ENCODE measurements around the gene MEF2D. TPM values are rescaled to one million over a fixed set of nuclear protein-coding genes. Genes with fewer than 3 reads are reported as not detected.

The MEF2D gene
- total RNA-seq, 1 experiment from 2014 or later, result 22.3 TPM

DNA sequence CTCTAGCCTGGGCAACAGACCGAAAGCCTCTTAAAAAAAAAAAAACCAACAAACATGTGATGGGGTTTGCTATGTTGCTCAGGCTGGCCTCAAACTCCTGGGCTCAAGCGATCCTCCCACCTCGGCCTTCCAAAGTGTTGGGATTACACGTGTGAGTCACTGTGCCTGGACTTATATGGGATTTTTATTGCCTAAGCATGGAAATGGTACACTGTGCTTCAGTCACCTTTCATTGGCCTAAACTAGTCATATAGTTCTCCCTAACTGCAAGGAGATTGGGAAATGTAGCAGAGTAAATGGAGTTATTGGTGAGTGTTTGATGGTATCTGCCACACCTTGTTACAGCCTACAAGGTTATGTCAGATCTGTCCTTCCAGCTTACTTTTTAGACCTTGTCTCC, 17.2 kb upstream of the MEF2D start:
- Histone ChIP-seq H3K4me3 (ENCODE audit: low read length) (no peak overlapping the region), H3K9ac (ENCODE audit: low read length) (no peak overlapping the region), H3K27ac (ENCODE audit: low read length) (no peak overlapping the region), H3K79me2 (ENCODE audit: low read length) (no peaks in the 10 kb centered on the region), H4K20me1 (ENCODE audit: insufficient read depth, low read depth, low read length) (no peaks in the 10 kb centered on the region), H3K36me3 (ENCODE audit: insufficient read depth, low read length) (no peaks in the 10 kb centered on the region), H3K4me1 (ENCODE audit: low read length) (no peaks in the 10 kb centered on the region), H3K4me2 (ENCODE audit: low read depth, low read length, poor library complexity, severe bottlenecking) (no peak overlapping the region), H2AFZ (ENCODE audit: low read length) (no peak overlapping the region), H3K9me2 (replicated peaks; ENCODE audit: insufficient read depth, low read length) (no peaks in the 10 kb centered on the region), H3K9me3 (ENCODE audit: low read length) (no peaks in the 10 kb centered on the region), H3K27me3 (ENCODE audit: low read length) (no peaks in the 10 kb centered on the region)
- no peak for DNase-seq

GRCh38 chr1:156516821-156517220, 16.2 kb upstream of the MEF2D start:
- Histone ChIP-seq H2AFZ (ENCODE audit: low read length) (no peak overlapping the region), H4K20me1 (ENCODE audit: insufficient read depth, low read depth, low read length) (no peaks in the 10 kb centered on the region), H3K27ac (ENCODE audit: low read length) (no peak overlapping the region), H3K9me3 (ENCODE audit: low read length) (no peaks in the 10 kb centered on the region), H3K79me2 (ENCODE audit: low read length) (no peaks in the 10 kb centered on the region), H3K36me3 (ENCODE audit: insufficient read depth, low read length) (no peaks in the 10 kb centered on the region), H3K4me1 (ENCODE audit: low read length) (no peaks in the 10 kb centered on the region), H3K9ac (ENCODE audit: low read length) (no peak overlapping the region), H3K4me3 (ENCODE audit: low read length) (no peak overlapping the region), H3K9me2 (replicated peaks; ENCODE audit: insufficient read depth, low read length) (no peaks in the 10 kb centered on the region), H3K27me3 (ENCODE audit: low read length) (no peaks in the 10 kb centered on the region), H3K4me2 (ENCODE audit: low read depth, low read length, poor library complexity, severe bottlenecking) (no peak overlapping the region)
- DNase-seq, result no peak

DNA sequence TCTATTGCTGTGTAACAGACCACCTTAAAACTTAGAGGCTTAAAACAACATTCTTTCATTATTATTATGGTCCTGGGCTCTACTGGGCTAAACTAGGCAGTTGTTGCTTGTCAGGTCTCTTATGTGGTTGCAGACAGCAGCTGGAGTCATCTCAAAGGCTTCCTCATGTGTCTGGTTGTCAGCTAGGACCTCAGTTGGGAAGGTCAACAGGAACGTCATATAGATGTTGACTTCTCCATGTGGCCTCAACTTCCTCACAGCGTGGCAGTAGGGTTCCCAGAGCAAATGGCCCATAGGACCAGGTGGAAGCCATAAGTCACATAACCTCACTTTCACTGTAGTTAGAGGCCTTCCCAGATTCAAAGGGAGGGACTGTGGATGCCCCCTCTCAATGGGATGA, 15.4 kb upstream of the MEF2D start:
- H4K20me1 ChIP-seq (ENCODE audit: insufficient read depth, low read depth, low read length), result no peaks in the 10 kb centered on the region
- no peak overlapping the region for H2AFZ ChIP-seq (ENCODE audit: low read length)
- H3K9ac ChIP-seq (ENCODE audit: low read length), result no peak overlapping the region
- H3K4me3 ChIP-seq (ENCODE audit: low read length), result no peak overlapping the region
- H3K27me3 ChIP-seq (ENCODE audit: low read length), result no peaks in the 10 kb centered on the region
- H3K36me3 ChIP-seq (ENCODE audit: insufficient read depth, low read length), result no peaks in the 10 kb centered on the region
- DNase-seq, result no peak
- no peaks in the 10 kb centered on the region for H3K4me1 ChIP-seq (ENCODE audit: low read length)
- H3K27ac ChIP-seq (ENCODE audit: low read length), result no peak overlapping the region
- H3K9me2 ChIP-seq (replicated peaks; ENCODE audit: insufficient read depth, low read length), result no peaks in the 10 kb centered on the region
- no peak overlapping the region for H3K4me2 ChIP-seq (ENCODE audit: low read depth, low read length, poor library complexity, severe bottlenecking)
- H3K9me3 ChIP-seq (ENCODE audit: low read length), result no peaks in the 10 kb centered on the region
- no peaks in the 10 kb centered on the region for H3K79me2 ChIP-seq (ENCODE audit: low read length)

DNA sequence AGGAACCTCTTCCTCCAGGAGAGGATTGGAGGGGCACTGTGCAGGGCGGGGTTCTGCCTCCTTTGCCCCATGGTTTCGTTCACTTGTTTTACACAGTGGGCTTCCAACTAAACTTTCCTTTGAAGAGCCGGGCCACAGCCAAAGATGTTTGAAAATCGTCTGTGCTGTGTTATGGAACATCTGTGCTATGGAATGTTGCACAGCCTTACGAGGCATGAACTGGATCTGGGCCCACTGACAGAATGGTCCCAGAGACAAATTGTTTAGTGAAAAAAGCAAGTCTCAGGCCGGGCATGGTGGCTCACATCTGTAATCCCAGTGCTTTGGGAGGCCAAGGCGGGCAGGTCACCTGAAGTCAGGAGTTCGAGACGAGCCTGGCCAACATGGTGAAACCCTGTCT, 12.6 kb upstream of the MEF2D start:
- Histone ChIP-seq H3K4me3 (ENCODE audit: low read length) (no peak overlapping the region), H3K4me2 (ENCODE audit: low read depth, low read length, poor library complexity, severe bottlenecking) (no peak overlapping the region), H3K79me2 (ENCODE audit: low read length) (no peaks in the 10 kb centered on the region), H2AFZ (ENCODE audit: low read length) (no peak overlapping the region), H3K9me3 (ENCODE audit: low read length) (no peaks in the 10 kb centered on the region), H3K9me2 (replicated peaks; ENCODE audit: insufficient read depth, low read length) (no peaks in the 10 kb centered on the region), H4K20me1 (ENCODE audit: insufficient read depth, low read depth, low read length) (no peaks in the 10 kb centered on the region), H3K4me1 (ENCODE audit: low read length) (peaks cover 3% of the 10 kb centered on the region), H3K27me3 (ENCODE audit: low read length) (no peaks in the 10 kb centered on the region), H3K27ac (ENCODE audit: low read length) (no peak overlapping the region), H3K9ac (ENCODE audit: low read length) (no peak overlapping the region), H3K36me3 (ENCODE audit: insufficient read depth, low read length) (no peaks in the 10 kb centered on the region)
- DNase-seq, result no peak

DNA sequence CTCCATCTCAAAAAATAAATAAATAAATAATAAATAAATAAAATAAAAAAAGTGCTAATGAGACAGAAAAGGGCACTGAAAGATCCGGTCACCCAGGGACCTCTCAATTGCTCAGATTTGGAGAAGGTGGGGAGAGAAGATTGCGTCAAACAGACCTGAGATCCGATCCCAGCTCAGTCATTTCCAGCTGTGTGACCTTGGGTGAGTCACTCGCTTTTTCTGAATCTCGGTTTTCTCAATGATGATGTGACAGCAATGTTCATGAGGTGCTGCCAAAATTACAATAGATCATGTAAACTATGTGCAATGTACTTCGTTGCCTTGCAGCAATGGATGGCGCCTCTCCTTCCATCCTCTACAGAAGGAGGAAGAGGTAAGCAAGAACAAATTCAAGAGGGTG, 11.1 kb upstream of the MEF2D start:
- Histone ChIP-seq H2AFZ (ENCODE audit: low read length) (no peak overlapping the region), H3K4me3 (ENCODE audit: low read length) (no peak overlapping the region), H3K9ac (ENCODE audit: low read length) (no peak overlapping the region), H3K27ac (ENCODE audit: low read length) (no peak overlapping the region), H4K20me1 (ENCODE audit: insufficient read depth, low read depth, low read length) (no peaks in the 10 kb centered on the region), H3K9me3 (ENCODE audit: low read length) (no peaks in the 10 kb centered on the region), H3K4me1 (ENCODE audit: low read length) (peaks cover 11% of the 10 kb centered on the region), H3K4me2 (ENCODE audit: low read depth, low read length, poor library complexity, severe bottlenecking) (no peak overlapping the region), H3K9me2 (replicated peaks; ENCODE audit: insufficient read depth, low read length) (no peaks in the 10 kb centered on the region), H3K27me3 (ENCODE audit: low read length) (no peaks in the 10 kb centered on the region), H3K36me3 (ENCODE audit: insufficient read depth, low read length) (no peaks in the 10 kb centered on the region), H3K79me2 (ENCODE audit: low read length) (no peaks in the 10 kb centered on the region)
- DNase-seq, result no peak

DNA sequence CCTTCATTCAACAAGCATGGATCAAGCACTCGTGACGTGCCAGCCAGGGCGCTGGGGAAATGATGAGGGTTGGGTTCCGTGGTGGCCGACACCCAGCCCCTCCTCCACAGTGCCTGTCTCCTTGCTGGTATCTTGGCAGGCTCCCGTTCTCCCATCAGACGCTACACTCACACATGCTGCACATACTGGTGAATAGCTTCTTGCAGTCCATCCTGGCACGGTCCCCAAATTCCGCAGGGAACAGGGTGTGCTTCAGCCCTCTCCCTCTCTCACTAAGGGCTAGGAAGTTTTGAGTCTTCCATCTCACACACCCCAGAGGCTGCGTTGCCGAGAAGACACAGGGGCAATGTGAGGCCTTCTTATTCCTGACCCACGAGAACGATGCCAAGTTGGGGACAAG, 10.1 kb upstream of the MEF2D start:
- H4K20me1 ChIP-seq (ENCODE audit: insufficient read depth, low read depth, low read length), result no peaks in the 10 kb centered on the region
- no peak overlapping the region for H3K27ac ChIP-seq (ENCODE audit: low read length)
- H2AFZ ChIP-seq (ENCODE audit: low read length), result no peak overlapping the region
- H3K27me3 ChIP-seq (ENCODE audit: low read length), result no peaks in the 10 kb centered on the region
- no peaks in the 10 kb centered on the region for H3K9me2 ChIP-seq (replicated peaks; ENCODE audit: insufficient read depth, low read length)
- DNase-seq, result no peak
- no peak overlapping the region for H3K4me2 ChIP-seq (ENCODE audit: low read depth, low read length, poor library complexity, severe bottlenecking)
- H3K4me1 ChIP-seq (ENCODE audit: low read length), result peaks cover 18% of the 10 kb centered on the region
- no peak overlapping the region for H3K4me3 ChIP-seq (ENCODE audit: low read length)
- no peak overlapping the region for H3K9ac ChIP-seq (ENCODE audit: low read length)
- H3K79me2 ChIP-seq (ENCODE audit: low read length), result no peaks in the 10 kb centered on the region
- no peaks in the 10 kb centered on the region for H3K36me3 ChIP-seq (ENCODE audit: insufficient read depth, low read length)
- no peaks in the 10 kb centered on the region for H3K9me3 ChIP-seq (ENCODE audit: low read length)

GRCh38 chr1:156509424-156510034, 9.0 kb upstream of the MEF2D start:
- DNase-seq, result no peak

DNA sequence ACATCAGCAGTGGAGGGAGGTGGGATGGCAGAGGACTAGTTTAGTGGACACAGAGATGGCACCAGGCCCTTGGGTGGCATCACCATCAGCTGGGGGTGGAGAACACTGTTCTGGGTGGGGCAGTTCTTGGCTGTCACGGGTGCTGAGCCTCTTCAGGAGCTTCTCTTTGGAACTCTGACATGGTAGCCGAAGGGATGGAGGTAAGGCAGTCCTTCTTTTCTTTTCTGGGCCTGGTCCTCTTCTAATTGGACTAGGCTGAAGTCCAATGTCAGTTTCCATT, 8.3 kb upstream of the MEF2D start:
- Histone ChIP-seq H3K4me3 (ENCODE audit: low read length) (no peak overlapping the region), H3K4me1 (ENCODE audit: low read length) (peaks cover 32% of the 10 kb centered on the region), H3K9ac (ENCODE audit: low read length) (no peak overlapping the region), H3K27me3 (ENCODE audit: low read length) (no peaks in the 10 kb centered on the region), H2AFZ (ENCODE audit: low read length) (no peak overlapping the region), H3K9me2 (replicated peaks; ENCODE audit: insufficient read depth, low read length) (no peaks in the 10 kb centered on the region), H4K20me1 (ENCODE audit: insufficient read depth, low read depth, low read length) (no peaks in the 10 kb centered on the region), H3K36me3 (ENCODE audit: insufficient read depth, low read length) (no peaks in the 10 kb centered on the region), H3K79me2 (ENCODE audit: low read length) (no peaks in the 10 kb centered on the region), H3K4me2 (ENCODE audit: low read depth, low read length, poor library complexity, severe bottlenecking) (no peak overlapping the region), H3K9me3 (ENCODE audit: low read length) (no peaks in the 10 kb centered on the region), H3K27ac (ENCODE audit: low read length) (no peak overlapping the region)
- DNase-seq, result no peak

More at GRCh38 chr1:156509424-156510034, 9.0 kb upstream of the MEF2D start:
- no peak overlapping the region for H3K4me2 ChIP-seq (ENCODE audit: low read depth, low read length, poor library complexity, severe bottlenecking)
- H3K9me3 ChIP-seq (ENCODE audit: low read length), result no peaks in the 10 kb centered on the region
- no peaks in the 10 kb centered on the region for H3K79me2 ChIP-seq (ENCODE audit: low read length)
- no peak overlapping the region for H2AFZ ChIP-seq (ENCODE audit: low read length)
- no peaks in the 10 kb centered on the region for H3K36me3 ChIP-seq (ENCODE audit: insufficient read depth, low read length)
- H3K9me2 ChIP-seq (replicated peaks; ENCODE audit: insufficient read depth, low read length), result no peaks in the 10 kb centered on the region
- no peak overlapping the region for H3K9ac ChIP-seq (ENCODE audit: low read length)
- no peak overlapping the region for H3K27ac ChIP-seq (ENCODE audit: low read length)
- H3K27me3 ChIP-seq (ENCODE audit: low read length), result no peaks in the 10 kb centered on the region
- H3K4me1 ChIP-seq (ENCODE audit: low read length), result peaks cover 26% of the 10 kb centered on the region
- no peak overlapping the region for H3K4me3 ChIP-seq (ENCODE audit: low read length)
- H4K20me1 ChIP-seq (ENCODE audit: insufficient read depth, low read depth, low read length), result no peaks in the 10 kb centered on the region

Measured in Karpas-422 (cell line).